Activated B cell treated with CpG ODN at 0.5 μM for 24 hours (primary cell): Measurements from ENCODE around the gene GGCX. TPM values are rescaled to one million over a fixed set of nuclear protein-coding genes. Genes with fewer than 3 reads are reported as not detected.

Experiments used
- ATAC-seq: fragments of 200-7000 bp; cut with Tn5 transposase; one replicate; pipeline ENCODE4 v1.10.0; 2021; ENCODE audit warnings: low read depth, mild to moderate bottlenecking, moderate library complexity
- CTCF ChIA-PET: fragments of 350-600 bp; sonication (Branson Sonifier 250); formaldehyde crosslinking; loops from one replicate; lab custom pipeline; 2021; ENCODE audit warnings: antibody characterized with exemption; lab: Charles Lee
- POLR2A ChIA-PET: fragments of 350-600 bp; sonication (Branson Sonifier 250); formaldehyde crosslinking; loops from one replicate; lab custom pipeline; 2021; ENCODE audit warnings: antibody characterized with exemption; lab: Charles Lee
- DNase-seq: peaks from one replicate; pipeline ENCODE4 v3.0.0; 2022
- H3K27ac Mint-ChIP-seq: one replicate; pipeline ENCODE4 v1.8.0; 2020; ENCODE audit warnings: mixed read lengths
- H3K27me3 Mint-ChIP-seq: one replicate; pipeline ENCODE4 v1.8.0; 2021; ENCODE audit warnings: mixed read lengths
- H3K36me3 Mint-ChIP-seq: one replicate; pipeline ENCODE4 v1.8.0; 2021; ENCODE audit warnings: low read depth, mixed read lengths
- H3K4me1 Mint-ChIP-seq: one replicate; pipeline ENCODE4 v1.8.0; 2021; ENCODE audit warnings: mixed read lengths
- H3K4me3 Mint-ChIP-seq: one replicate; pipeline ENCODE4 v1.8.0; 2020; ENCODE audit warnings: mild to moderate bottlenecking, mixed read lengths
- H3K9me3 Mint-ChIP-seq: one replicate; pipeline ENCODE4 v1.8.0; 2020; ENCODE audit warnings: mixed read lengths
- intact Hi-C: fragments of 100-400 bp; cut with micrococcal nuclease; formaldehyde crosslinking; loops from one replicate; pipeline ENCODE4 v1.15.1; 2024
- total RNA-seq: library from RNA; stranded (reverse); gene quantifications from 2 replicates; pipeline ENCODE4 v1.2.3, GENCODE V29; 2022
- TF ChIP-seq, protein P1 (sequence below): fragments of 200-600 bp; IDR thresholded peaks from one replicate; pipeline ENCODE4 v1.8.0; 2022; ENCODE audit warnings: antibody characterized with exemption, mild to moderate bottlenecking

GGCX gene
- total RNA-seq, 1 donor from 2014 or later: 30.7 TPM

DNA sequence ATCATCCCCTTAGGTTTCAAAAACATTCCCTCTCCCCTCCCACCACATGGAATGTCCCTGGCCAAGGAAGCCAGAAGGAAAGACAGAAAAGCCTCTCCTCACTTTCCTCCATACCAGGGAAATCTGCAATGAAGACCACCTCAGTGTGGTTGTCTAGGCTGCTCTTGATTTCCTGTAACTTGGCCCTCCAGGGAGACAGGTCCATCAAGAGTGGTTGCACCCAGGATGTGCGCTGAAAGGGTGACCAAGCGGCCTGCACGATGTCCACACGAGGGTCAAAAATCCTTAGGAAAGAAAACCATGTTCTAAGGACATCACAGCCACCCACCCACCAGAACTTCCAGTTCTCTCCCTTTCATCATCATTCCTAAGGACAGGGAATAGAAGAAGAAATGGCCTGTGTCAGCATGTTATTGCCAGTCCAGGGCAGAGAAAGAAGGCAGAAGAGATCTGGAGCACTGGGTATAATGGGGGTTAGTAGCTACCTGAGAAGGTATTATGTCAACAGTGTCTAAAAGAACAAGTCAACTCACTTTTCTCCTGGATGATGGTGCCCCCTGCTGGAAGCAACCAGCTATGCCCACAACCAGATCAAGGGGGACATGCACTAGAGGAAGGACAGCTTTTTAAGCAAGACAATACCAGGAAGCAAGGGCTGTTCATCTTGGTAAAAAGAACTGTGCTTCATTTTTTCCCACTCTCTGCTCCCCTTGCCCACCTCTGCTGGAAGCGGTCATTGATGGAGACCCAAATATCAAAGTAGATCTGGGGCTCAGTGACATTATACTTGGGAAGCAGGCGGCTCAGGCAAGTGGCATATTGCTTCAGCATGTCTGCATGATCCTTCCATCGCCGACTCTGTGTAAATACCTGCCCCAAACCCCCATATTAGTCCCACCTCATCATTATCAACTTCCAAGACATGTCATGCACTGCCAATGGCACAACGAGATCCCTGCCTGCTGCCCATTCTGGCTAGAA, 9.3 kb downstream of the GGCX start:
- DNase-seq (peak; percentile 63), ATAC-seq (peak; percentile 98)
- Mint-ChIP-seq H3K4me3 (no peak overlapping the region), H3K4me1 (peaks cover 4% of the 10 kb centered on the region), H3K36me3 (peaks cover 87% of the 10 kb centered on the region), H3K27me3 (no peaks in the 10 kb centered on the region), H3K9me3 (no peaks in the 10 kb centered on the region), H3K27ac (no peak overlapping the region)
- POLR2A ChIA-PET: interaction anchor here (0.5 to 8.2 kb wide), 10 partner anchors 9 to 224 kb away, joined by 4 to 84 read pairs (median 7); partner anchors contain the start of genes ELMOD3, GGCX, MAT2A and RETSAT
- intact Hi-C loops: loop anchor here (1.0 to 2.0 kb wide), 7 partner anchors 9 to 252 kb away; partner anchors contain the start of genes ELMOD3, GGCX, RETSAT and TGOLN2
- TF ChIP-seq, protein P1, sequence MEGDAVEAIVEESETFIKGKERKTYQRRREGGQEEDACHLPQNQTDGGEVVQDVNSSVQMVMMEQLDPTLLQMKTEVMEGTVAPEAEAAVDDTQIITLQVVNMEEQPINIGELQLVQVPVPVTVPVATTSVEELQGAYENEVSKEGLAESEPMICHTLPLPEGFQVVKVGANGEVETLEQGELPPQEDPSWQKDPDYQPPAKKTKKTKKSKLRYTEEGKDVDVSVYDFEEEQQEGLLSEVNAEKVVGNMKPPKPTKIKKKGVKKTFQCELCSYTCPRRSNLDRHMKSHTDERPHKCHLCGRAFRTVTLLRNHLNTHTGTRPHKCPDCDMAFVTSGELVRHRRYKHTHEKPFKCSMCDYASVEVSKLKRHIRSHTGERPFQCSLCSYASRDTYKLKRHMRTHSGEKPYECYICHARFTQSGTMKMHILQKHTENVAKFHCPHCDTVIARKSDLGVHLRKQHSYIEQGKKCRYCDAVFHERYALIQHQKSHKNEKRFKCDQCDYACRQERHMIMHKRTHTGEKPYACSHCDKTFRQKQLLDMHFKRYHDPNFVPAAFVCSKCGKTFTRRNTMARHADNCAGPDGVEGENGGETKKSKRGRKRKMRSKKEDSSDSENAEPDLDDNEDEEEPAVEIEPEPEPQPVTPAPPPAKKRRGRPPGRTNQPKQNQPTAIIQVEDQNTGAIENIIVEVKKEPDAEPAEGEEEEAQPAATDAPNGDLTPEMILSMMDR: peak; percentile 28
- CTCF ChIA-PET: interaction anchor here (0.6 to 8.4 kb wide), 22 partner anchors 9 to 285 kb away, joined by 3 to 162 read pairs (median 5); partner anchors contain the start of genes C2orf68, ELMOD3, GGCX and MAT2A

DNA sequence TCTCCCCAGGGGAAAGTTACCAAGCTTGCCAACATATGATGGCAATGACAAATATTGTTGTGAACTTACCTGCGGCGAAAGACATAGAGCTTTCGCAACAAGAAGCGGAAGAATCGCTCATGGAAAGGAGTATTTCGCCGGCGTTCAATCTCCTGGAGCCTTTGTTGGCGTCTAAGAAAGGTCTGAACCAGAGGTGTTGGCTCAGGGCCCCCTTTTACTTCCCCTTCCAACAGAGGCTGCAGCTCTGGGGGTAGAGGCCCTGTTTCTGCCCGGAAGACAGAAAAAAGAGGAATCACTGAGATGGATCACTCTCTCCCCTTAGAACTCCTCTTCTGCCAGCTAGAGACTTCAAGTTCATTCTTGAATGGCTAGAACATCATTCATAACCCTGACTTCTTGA, 10.8 kb downstream of the GGCX start:
- no peak for DNase-seq
- no peak for ATAC-seq
- TF ChIP-seq, protein P1: no peak
- Mint-ChIP-seq H3K27ac (no peak overlapping the region), H3K36me3 (peaks cover 87% of the 10 kb centered on the region), H3K4me3 (no peak overlapping the region), H3K27me3 (no peaks in the 10 kb centered on the region), H3K4me1 (peaks cover 4% of the 10 kb centered on the region), H3K9me3 (no peaks in the 10 kb centered on the region)
- intact Hi-C loops: no loop called here
- ChIA-PET CTCF (interaction anchor here (1.0 to 8.4 kb wide), 12 partner anchors 9 to 284 kb away, joined by 3 to 162 read pairs (median 4); partner anchors contain the start of genes ELMOD3, MAT2A, RETSAT and SH2D6), POLR2A (interaction anchor here (0.5 to 8.2 kb wide), 5 partner anchors 10 to 223 kb away, joined by 3 to 84 read pairs (median 14); partner anchors contain the start of genes C2orf68, MAT2A, SH2D6 and TGOLN2)

DNA sequence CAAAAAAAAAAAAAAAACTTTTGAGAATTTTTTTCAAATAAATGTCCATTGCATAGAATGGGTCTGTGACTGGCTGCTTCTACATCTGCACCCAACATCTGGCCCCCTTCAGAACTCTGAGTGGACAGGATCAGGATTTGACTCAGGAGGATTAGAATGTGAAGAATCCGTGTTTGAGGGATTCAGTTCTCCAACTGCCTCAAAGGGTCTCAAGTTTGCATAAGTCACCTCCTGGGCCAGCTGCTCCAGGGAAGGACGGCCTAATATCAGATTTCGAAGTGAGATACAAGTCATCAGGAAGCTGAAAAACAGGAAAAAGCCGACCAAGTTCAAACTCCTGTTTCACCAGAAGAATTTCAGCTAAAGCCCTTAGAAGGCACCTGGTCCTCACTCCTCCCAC, 11.5 kb downstream of the GGCX start:
- ATAC-seq: no peak
- Mint-ChIP-seq H3K27me3 (no peaks in the 10 kb centered on the region), H3K4me1 (peaks cover 4% of the 10 kb centered on the region), H3K4me3 (no peak overlapping the region), H3K27ac (no peak overlapping the region), H3K36me3 (peaks cover 88% of the 10 kb centered on the region), H3K9me3 (no peaks in the 10 kb centered on the region)
- intact Hi-C loops: no loop called here
- no peak for DNase-seq
- ChIA-PET CTCF (interaction anchor here (1.1 to 8.4 kb wide), 8 partner anchors 9 to 195 kb away, joined by 3 to 162 read pairs (median 16); partner anchors contain the start of genes ELMOD3, MAT2A, RETSAT and SH2D6), POLR2A (interaction anchor here (1.3 to 8.2 kb wide), 3 partner anchors 9 to 222 kb away, joined by 14 to 84 read pairs (median 70); partner anchors contain the start of genes MAT2A, SH2D6 and TGOLN2)
- TF ChIP-seq, protein P1: no peak

DNA sequence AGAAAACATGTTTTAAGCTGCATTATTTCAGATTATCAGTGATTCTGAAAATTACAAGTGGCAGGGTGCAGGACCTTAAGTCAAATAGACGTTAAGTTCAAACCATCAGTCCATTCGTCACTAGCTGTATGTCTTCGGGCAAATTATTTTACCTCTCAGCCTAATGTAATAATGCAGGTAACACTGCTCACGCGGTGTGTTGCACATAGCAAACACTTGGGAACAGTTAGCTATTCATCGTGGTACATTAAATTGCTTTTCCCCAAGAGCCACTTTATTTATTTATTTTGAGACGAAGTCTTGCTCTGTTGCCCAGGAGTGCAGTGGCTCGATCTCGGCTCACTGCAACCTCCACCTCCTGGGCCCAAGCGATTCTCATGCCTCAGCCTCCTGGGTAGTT, 12.2 kb downstream of the GGCX start:
- DNase-seq (no peak), ATAC-seq (no peak)
- ChIA-PET POLR2A (interaction anchor here (0.5 to 5.5 kb wide), 8 partner anchors 10 to 161 kb away, joined by 3 to 70 read pairs (median 4); partner anchors contain the start of genes MAT2A and SH2D6), CTCF (interaction anchor here (1.1 to 4.5 kb wide), 4 partner anchors 10 to 195 kb away, joined by 3 to 105 read pairs (median 12); partner anchors contain the start of genes ELMOD3, RETSAT and SH2D6)
- intact Hi-C loops: no loop called here
- peaks cover 7% of the 10 kb centered on the region for H3K4me1 Mint-ChIP-seq
- TF ChIP-seq, protein P1: no peak
- H3K36me3 Mint-ChIP-seq: peaks cover 88% of the 10 kb centered on the region
- no peak overlapping the region for H3K27ac Mint-ChIP-seq
- no peaks in the 10 kb centered on the region for H3K9me3 Mint-ChIP-seq
- no peak overlapping the region for H3K4me3 Mint-ChIP-seq
- H3K27me3 Mint-ChIP-seq: no peaks in the 10 kb centered on the region
